ENCODE results near the gene SLC37A2.

Gene SLC37A2

GRCh38 chr11:125078016-125078415, 14.9 kb downstream of the SLC37A2 start:
- Histone ChIP-seq H3K4me3 (ENCODE audit: extremely low read depth, insufficient read depth, low read length, poor library complexity, severe bottlenecking) (no peak overlapping the region), H3K9me3 (ENCODE audit: control insufficient read depth, low read length) (no peaks in the 10 kb centered on the region)
- WGBS, 2 experiments (ENCODE audit: insufficient coverage in 2 of 2), result 88 to 94% methylated on average over 10 to 11 of the region's 11 CpGs

GRCh38 chr11:125078516-125079140, 15.5 kb downstream of the SLC37A2 start:
- Histone ChIP-seq H3K27ac (ENCODE audit: low read depth, low read length, severe bottlenecking) (no peak overlapping the region), H3K4me1 (ENCODE audit: control insufficient read depth, insufficient read depth, low read length, poor library complexity, severe bottlenecking) (no peaks in the 10 kb centered on the region), H3K4me3 (ENCODE audit: extremely low read depth, insufficient read depth, low read length, poor library complexity, severe bottlenecking) (no peak overlapping the region), H3K9me3 (ENCODE audit: control insufficient read depth, low read length) (no peaks in the 10 kb centered on the region), H3K36me3 (ENCODE audit: control insufficient read depth, insufficient read depth, low read length) (no peaks in the 10 kb centered on the region)
- 92 to 96% methylated on average over 14 of the region's 14 CpGs for WGBS, 2 experiments (ENCODE audit: insufficient coverage in 2 of 2)

More at GRCh38 chr11:125078016-125078415, 14.9 kb downstream of the SLC37A2 start:
- Histone ChIP-seq H3K4me1 (ENCODE audit: control insufficient read depth, insufficient read depth, low read length, poor library complexity, severe bottlenecking) (no peaks in the 10 kb centered on the region), H3K27ac (ENCODE audit: low read depth, low read length, severe bottlenecking) (no peak overlapping the region), H3K36me3 (ENCODE audit: control insufficient read depth, insufficient read depth, low read length) (no peaks in the 10 kb centered on the region)

GRCh38 chr11:125079151-125079877, 16.2 kb downstream of the SLC37A2 start:
- H3K4me3 ChIP-seq (ENCODE audit: extremely low read depth, insufficient read depth, low read length, poor library complexity, severe bottlenecking), result no peak overlapping the region
- H3K4me1 ChIP-seq (ENCODE audit: control insufficient read depth, insufficient read depth, low read length, poor library complexity, severe bottlenecking), result no peaks in the 10 kb centered on the region
- WGBS, 2 experiments (ENCODE audit: insufficient coverage in 2 of 2), result 92 to 93% methylated on average over 15 to 17 of the region's 18 CpGs
- no peaks in the 10 kb centered on the region for H3K9me3 ChIP-seq (ENCODE audit: control insufficient read depth, low read length)
- H3K36me3 ChIP-seq (ENCODE audit: control insufficient read depth, insufficient read depth, low read length), result no peaks in the 10 kb centered on the region
- no peak overlapping the region for H3K27ac ChIP-seq (ENCODE audit: low read depth, low read length, severe bottlenecking)

- 93 to 95% methylated on average over 9 to 12 of the region's 12 CpGs for WGBS, 2 experiments (ENCODE audit: insufficient coverage in 2 of 2)
- no peak overlapping the region for H3K27ac ChIP-seq (ENCODE audit: low read depth, low read length, severe bottlenecking)
- H3K36me3 ChIP-seq (ENCODE audit: control insufficient read depth, insufficient read depth, low read length), result no peaks in the 10 kb centered on the region
- no peaks in the 10 kb centered on the region for H3K9me3 ChIP-seq (ENCODE audit: control insufficient read depth, low read length)
- H3K4me1 ChIP-seq (ENCODE audit: control insufficient read depth, insufficient read depth, low read length, poor library complexity, severe bottlenecking), result no peaks in the 10 kb centered on the region
- H3K4me3 ChIP-seq (ENCODE audit: extremely low read depth, insufficient read depth, low read length, poor library complexity, severe bottlenecking), result no peak overlapping the region
Measured at GRCh38 chr11:125079878-125080530, 16.9 kb downstream of the SLC37A2 start.

- H3K4me3 ChIP-seq (ENCODE audit: extremely low read depth, insufficient read depth, low read length, poor library complexity, severe bottlenecking), result no peak overlapping the region
- H3K36me3 ChIP-seq (ENCODE audit: control insufficient read depth, insufficient read depth, low read length), result no peaks in the 10 kb centered on the region
- H3K27ac ChIP-seq (ENCODE audit: low read depth, low read length, severe bottlenecking), result no peak overlapping the region
- no peaks in the 10 kb centered on the region for H3K9me3 ChIP-seq (ENCODE audit: control insufficient read depth, low read length)
- WGBS, 2 experiments (ENCODE audit: insufficient coverage in 2 of 2), result 89 to 94% methylated on average over 9 to 10 of the region's 12 CpGs
- no peaks in the 10 kb centered on the region for H3K4me1 ChIP-seq (ENCODE audit: control insufficient read depth, insufficient read depth, low read length, poor library complexity, severe bottlenecking)
Measured at GRCh38 chr11:125080531-125080911, 17.4 kb downstream of the SLC37A2 start.

GRCh38 chr11:125081098-125081798, 18.1 kb downstream of the SLC37A2 start:
- Histone ChIP-seq H3K9me3 (ENCODE audit: control insufficient read depth, low read length) (no peaks in the 10 kb centered on the region), H3K36me3 (ENCODE audit: control insufficient read depth, insufficient read depth, low read length) (no peaks in the 10 kb centered on the region), H3K4me1 (ENCODE audit: control insufficient read depth, insufficient read depth, low read length, poor library complexity, severe bottlenecking) (no peaks in the 10 kb centered on the region), H3K27ac (ENCODE audit: low read depth, low read length, severe bottlenecking) (no peak overlapping the region), H3K4me3 (ENCODE audit: extremely low read depth, insufficient read depth, low read length, poor library complexity, severe bottlenecking) (no peak overlapping the region)
- WGBS, 2 experiments (ENCODE audit: insufficient coverage in 2 of 2), result 74 to 82% methylated on average over 10 to 13 of the region's 14 CpGs

GRCh38 chr11:125082040-125082439, 18.9 kb downstream of the SLC37A2 start:
- 100% methylated on average over 2 of the region's 5 CpGs for WGBS, 2 experiments (ENCODE audit: insufficient coverage in 2 of 2)
- Histone ChIP-seq H3K36me3 (ENCODE audit: control insufficient read depth, insufficient read depth, low read length) (no peaks in the 10 kb centered on the region), H3K9me3 (ENCODE audit: control insufficient read depth, low read length) (no peaks in the 10 kb centered on the region), H3K4me1 (ENCODE audit: control insufficient read depth, insufficient read depth, low read length, poor library complexity, severe bottlenecking) (no peaks in the 10 kb centered on the region), H3K4me3 (ENCODE audit: extremely low read depth, insufficient read depth, low read length, poor library complexity, severe bottlenecking) (no peak overlapping the region), H3K27ac (ENCODE audit: low read depth, low read length, severe bottlenecking) (no peak overlapping the region)

GRCh38 chr11:125082611-125083311, 19.7 kb downstream of the SLC37A2 start:
- Histone ChIP-seq H3K4me1 (ENCODE audit: control insufficient read depth, insufficient read depth, low read length, poor library complexity, severe bottlenecking) (no peaks in the 10 kb centered on the region), H3K27ac (ENCODE audit: low read depth, low read length, severe bottlenecking) (no peak overlapping the region), H3K4me3 (ENCODE audit: extremely low read depth, insufficient read depth, low read length, poor library complexity, severe bottlenecking) (no peak overlapping the region), H3K9me3 (ENCODE audit: control insufficient read depth, low read length) (no peaks in the 10 kb centered on the region), H3K36me3 (ENCODE audit: control insufficient read depth, insufficient read depth, low read length) (no peaks in the 10 kb centered on the region)
- WGBS, 2 experiments (ENCODE audit: insufficient coverage in 2 of 2), result 86 to 87% methylated on average over 8 to 9 of the region's 10 CpGs

GRCh38 chr11:125083312-125084056, 20.4 kb downstream of the SLC37A2 start:
- no peaks in the 10 kb centered on the region for H3K9me3 ChIP-seq (ENCODE audit: control insufficient read depth, low read length)
- no peak overlapping the region for H3K4me3 ChIP-seq (ENCODE audit: extremely low read depth, insufficient read depth, low read length, poor library complexity, severe bottlenecking)
- WGBS, 2 experiments (ENCODE audit: insufficient coverage in 2 of 2), result 90 to 91% methylated on average over 5 to 11 of the region's 11 CpGs
- H3K27ac ChIP-seq (ENCODE audit: low read depth, low read length, severe bottlenecking), result no peak overlapping the region
- H3K36me3 ChIP-seq (ENCODE audit: control insufficient read depth, insufficient read depth, low read length), result no peaks in the 10 kb centered on the region
- no peaks in the 10 kb centered on the region for H3K4me1 ChIP-seq (ENCODE audit: control insufficient read depth, insufficient read depth, low read length, poor library complexity, severe bottlenecking)

GRCh38 chr11:125084057-125084416, 20.9 kb downstream of the SLC37A2 start:
- H3K27ac ChIP-seq (ENCODE audit: low read depth, low read length, severe bottlenecking), result no peak overlapping the region
- no peak overlapping the region for H3K4me3 ChIP-seq (ENCODE audit: extremely low read depth, insufficient read depth, low read length, poor library complexity, severe bottlenecking)
- H3K4me1 ChIP-seq (ENCODE audit: control insufficient read depth, insufficient read depth, low read length, poor library complexity, severe bottlenecking), result no peaks in the 10 kb centered on the region
- WGBS, 2 experiments (ENCODE audit: insufficient coverage in 2 of 2), result 93 to 94% methylated on average over 11 of the region's 11 CpGs
- no peaks in the 10 kb centered on the region for H3K36me3 ChIP-seq (ENCODE audit: control insufficient read depth, insufficient read depth, low read length)
- H3K9me3 ChIP-seq (ENCODE audit: control insufficient read depth, low read length), result no peaks in the 10 kb centered on the region
